Measurements from ENCODE around the gene TNFRSF25.
"Not testable (repeated sequence)": the region's sequence is repeated elsewhere in the genome, so short reads cannot be mapped to it uniquely, and the experiment has no call there.

DNA sequence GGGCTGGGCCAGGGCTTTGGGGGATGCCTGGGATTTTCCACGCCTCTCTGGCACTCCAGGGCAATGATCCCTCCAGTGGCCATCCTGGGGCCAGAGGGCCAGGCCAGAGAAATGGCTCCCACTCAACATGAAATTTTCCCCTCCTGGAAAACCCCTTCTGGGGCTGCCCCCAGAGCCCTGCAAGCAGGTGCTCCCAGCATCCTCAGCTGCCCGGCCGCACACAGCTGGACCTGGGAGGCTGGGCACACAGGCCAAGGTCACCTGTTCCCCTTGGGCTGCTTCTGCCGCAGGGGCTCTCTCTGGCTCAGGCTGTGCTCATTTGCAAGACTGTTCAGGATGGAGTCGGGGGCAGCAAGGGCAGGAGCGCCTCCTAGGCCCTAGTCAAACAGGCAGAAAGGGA, 37.5 kb downstream of the TNFRSF25 start:
- TF ChIP-seq U2AF1 (optimal IDR thresholded peaks at IDR 0.05; ENCODE audit: low read depth, low read length); EP300 (IDR thresholded peaks at IDR 0.05; ENCODE audit: low read length); FIP1L1 (IDR thresholded peaks at IDR 0.05; ENCODE audit: low read depth, low read length, poor library complexity, severe bottlenecking); ZNF584 (CRISPR knock-in tag; IDR thresholded peaks at IDR 0.05; ENCODE audit: low read depth); RCOR1 (IDR thresholded peaks at IDR 0.05; ENCODE audit: borderline replicate concordance in 1 of 2, low read depth in 2 of 2, low read length in 2 of 2); ZNF121 (CRISPR knock-in tag; conservative IDR thresholded peaks at IDR 0.05); FOXJ3 (CRISPR knock-in tag; IDR thresholded peaks at IDR 0.05); NR3C1 (CRISPR knock-in tag; IDR thresholded peaks at IDR 0.05); ZNF140 (CRISPR knock-in tag; IDR thresholded peaks at IDR 0.05); ZC3H11A (IDR thresholded peaks at IDR 0.05; ENCODE audit: low read depth, low read length): not testable (repeated sequence)
- TF ChIP-seq, protein P1, sequence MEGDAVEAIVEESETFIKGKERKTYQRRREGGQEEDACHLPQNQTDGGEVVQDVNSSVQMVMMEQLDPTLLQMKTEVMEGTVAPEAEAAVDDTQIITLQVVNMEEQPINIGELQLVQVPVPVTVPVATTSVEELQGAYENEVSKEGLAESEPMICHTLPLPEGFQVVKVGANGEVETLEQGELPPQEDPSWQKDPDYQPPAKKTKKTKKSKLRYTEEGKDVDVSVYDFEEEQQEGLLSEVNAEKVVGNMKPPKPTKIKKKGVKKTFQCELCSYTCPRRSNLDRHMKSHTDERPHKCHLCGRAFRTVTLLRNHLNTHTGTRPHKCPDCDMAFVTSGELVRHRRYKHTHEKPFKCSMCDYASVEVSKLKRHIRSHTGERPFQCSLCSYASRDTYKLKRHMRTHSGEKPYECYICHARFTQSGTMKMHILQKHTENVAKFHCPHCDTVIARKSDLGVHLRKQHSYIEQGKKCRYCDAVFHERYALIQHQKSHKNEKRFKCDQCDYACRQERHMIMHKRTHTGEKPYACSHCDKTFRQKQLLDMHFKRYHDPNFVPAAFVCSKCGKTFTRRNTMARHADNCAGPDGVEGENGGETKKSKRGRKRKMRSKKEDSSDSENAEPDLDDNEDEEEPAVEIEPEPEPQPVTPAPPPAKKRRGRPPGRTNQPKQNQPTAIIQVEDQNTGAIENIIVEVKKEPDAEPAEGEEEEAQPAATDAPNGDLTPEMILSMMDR (IDR thresholded peaks at IDR 0.05 in 2 of 3, conservative IDR thresholded peaks at IDR 0.05 in 1 of 3; ENCODE audit: insufficient read depth in 2 of 3, low read depth in 1 of 3, low read length in 3 of 3), result not testable (repeated sequence)
- TF ChIP-seq, protein P2, sequence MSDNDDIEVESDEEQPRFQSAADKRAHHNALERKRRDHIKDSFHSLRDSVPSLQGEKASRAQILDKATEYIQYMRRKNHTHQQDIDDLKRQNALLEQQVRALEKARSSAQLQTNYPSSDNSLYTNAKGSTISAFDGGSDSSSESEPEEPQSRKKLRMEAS (CRISPR knock-in tag; IDR thresholded peaks at IDR 0.05), result not testable (repeated sequence)
